NCI-H1436 treated with DMSO at 0.1 percent for 48 hours (cell line): ENCODE measurements around the gene RAB17.

Source experiments
- DNase-seq: peaks from one replicate; lab custom pipeline; 2025; lab: John Stamatoyannopoulos, UW

The RAB17 gene

DNA sequence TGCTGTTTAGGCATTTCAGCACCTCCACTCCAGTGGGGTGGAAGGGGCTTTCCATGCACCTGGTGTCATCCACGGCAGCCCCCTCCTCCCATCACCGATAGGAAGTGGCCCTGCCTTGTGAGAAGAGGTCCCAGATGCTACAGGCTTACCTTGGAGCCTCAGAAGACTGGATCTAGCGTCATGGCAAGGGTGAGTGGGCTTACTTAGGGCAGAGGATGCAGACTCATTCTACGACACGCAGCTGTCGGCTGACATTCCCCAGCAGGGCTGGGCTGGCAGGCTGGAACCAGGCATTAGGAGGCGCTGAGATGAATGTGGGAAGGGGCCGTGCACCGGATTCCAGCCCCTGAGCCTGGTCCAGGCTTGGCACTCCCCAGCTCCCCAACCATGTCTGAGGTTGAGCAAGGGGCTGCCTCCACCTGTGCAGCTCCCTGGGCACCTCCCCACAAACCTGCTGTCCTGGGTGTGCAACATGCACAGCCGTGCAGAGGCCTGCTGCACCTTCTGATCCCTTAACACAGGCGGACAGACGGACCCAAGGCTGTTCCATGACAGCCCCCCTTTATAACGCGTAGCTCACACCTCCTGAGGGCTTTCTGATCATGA is 25.9 kb downstream of the RAB17 start:
- no peak for DNase-seq

- DNase-seq, result no peak
Measured at GRCh38 chr2:237563816-237564215, 26.7 kb downstream of the RAB17 start.

DNA sequence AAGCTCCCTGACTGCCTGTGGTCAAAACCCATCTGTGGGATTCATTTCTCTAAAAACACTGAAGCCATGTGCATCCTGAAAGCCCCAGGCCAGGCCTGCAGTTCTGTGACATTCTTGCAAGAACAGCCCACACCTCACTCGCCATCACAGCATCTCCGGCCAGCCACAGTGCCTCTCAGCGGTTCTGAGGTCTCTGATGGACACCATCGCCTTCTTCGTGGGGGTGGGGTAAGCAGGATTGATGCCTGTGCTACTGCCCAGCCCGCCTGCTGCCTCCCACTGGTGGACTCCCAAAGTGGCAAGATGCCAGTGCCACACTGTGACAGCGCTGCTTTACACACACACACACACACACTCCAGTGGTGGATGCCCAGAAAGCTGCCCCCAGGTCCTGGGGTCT is 29.3 kb downstream of the RAB17 start:
- no peak for DNase-seq

GRCh38 chr2:237558961-237559641 is 31.4 kb downstream of the RAB17 start:
- no peak for DNase-seq

GRCh38 chr2:237557633-237558015 is 32.9 kb downstream of the RAB17 start:
- DNase-seq, result no peak

DNA sequence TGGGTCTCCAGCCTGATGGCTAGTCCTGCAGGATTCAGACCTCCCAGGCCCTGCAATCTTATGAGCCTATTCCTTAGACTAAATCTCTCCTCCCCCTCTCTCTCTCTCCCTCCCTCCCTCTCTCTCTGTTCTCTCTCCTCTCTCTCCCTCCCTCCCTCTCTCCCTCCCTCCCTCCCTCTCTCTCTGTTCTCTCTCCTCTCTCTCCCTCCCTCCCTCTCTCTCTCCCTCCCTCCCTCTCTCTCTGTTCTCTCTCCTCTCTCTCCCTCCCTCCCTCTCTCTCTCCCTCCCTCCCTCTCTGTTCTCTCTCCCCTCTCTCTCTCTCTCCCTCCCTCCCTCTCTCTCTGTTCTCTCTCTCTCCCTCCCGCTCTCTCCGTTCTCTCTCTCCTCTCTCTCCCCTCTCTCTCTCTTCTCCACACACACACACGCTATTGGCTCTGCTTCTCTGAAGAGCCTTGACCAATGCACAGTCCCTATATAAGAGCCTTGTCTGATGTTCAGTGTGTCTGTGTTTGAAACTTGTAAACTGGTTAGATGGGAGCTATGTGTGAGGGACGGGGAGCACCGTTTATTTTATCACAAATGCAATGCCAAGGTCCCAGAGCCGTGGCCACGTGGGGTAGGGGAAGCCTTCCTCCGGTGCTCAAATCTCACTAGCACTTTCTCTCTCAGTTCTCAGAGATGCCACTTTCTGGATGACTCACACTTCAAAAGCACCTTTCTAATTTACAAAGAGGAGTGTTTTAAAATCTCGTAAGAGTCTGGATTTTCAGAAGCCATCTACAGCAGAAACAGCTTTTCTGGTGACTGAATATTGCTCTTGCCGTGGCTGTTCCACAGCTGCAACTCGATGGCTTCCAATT is 33.5 kb downstream of the RAB17 start:
- no peak for DNase-seq

GRCh38 chr2:237555560-237555959 is 35.0 kb downstream of the RAB17 start:
- DNase-seq, result no peak

DNA sequence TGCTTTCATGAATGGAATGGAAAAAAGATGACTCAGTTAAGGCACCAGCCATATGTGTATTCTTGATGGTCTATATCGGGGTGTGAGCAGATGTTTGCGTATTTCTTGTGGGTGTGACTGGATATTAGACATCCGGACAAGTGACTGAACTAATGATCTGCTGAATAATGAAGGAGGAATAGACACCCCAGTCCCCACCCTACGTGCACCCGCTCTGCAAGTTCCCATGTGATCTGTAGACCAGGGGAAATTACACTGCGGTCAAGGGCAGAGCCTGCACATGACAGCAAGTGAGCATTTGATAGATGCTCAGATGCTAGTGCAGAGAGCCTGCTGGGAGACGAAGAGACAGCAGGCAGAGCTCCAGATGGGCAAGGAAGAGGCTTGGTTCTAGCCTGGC is 36.6 kb downstream of the RAB17 start:
- no peak for DNase-seq

DNA sequence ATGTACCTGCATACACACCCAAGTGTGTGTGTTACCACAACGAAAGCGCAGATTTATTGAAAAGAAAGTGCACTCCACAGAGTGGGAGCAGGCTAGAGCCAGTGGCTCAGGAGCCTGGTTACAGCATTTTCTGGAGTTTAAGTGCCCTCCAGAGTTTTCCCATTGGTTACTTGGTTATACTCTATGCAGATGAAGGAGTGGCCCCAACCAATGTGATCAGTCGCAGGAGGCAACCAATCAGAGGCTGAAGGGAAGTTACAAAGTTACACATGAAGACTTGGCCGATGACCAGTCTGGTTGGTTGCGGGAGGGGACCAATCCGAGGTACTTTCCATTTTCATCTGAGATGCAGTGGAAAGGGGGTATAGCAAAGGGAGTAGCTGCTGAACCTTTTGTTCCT is 37.6 kb downstream of the RAB17 start:
- DNase-seq, result no peak

DNA sequence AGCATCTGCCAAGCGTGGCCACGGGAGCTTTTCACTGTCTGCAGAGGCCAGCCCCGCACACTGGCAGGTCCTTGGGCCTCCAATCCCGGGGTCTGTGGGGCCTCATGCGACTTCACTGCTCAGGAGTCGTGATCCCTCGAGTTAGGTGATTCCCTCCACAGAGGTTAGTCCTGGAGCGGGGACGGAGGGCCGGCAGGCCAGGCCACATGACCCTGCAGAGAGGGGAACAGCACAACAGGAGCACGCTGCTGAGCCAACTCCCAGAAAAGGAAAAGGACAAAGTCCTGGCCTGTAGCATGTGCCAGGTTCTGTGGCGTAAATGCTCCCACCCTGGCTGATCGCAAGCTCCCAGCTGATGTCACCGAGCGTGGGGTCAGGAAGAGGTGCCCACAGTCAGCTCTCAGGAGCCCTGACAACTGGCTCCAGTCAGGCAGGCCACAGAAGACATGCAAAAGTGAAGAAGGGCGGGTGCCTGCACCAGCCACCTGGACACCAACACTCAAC is 39.4 kb downstream of the RAB17 start:
- no peak for DNase-seq

DNA sequence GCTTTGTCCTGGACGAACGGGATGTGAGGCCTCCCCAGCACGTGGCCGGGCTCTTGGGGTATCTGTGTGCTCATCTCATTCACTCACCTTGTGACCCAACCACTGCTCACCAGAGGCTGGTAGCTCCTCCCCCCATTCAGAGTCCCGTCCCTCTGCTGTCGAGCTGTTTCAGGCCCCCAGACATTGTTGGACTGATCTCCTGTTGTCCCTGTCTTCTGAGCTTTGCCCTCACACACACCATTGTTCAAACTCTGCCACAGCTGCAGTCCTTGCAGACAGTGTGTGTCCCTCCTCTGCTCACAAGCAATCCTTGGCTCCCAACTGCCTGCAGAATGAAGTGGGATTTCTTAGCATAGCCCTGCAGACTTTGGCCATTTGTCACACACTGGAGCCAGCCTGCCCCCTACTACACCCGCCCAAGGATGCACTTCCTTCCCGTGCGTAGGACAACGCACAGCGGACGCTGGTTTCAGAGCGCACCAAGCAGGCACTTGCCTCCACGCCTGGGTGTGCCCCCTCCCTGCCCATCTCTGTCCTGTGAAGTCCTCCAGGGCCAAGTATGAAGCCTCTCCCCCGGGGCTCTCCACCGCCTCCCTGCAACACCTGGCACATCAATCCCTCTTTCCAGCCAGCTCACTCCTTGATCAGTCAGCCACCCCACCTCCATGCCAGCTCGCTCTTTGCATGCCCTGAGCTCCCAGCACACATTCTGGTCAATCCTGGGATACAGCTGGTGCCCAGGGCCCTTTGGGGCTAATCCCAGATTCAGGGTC is 40.7 kb downstream of the RAB17 start:
- no peak for DNase-seq

- DNase-seq, result no peak
Measured at GRCh38 chr2:237549216-237549615, 41.3 kb downstream of the RAB17 start.

DNA sequence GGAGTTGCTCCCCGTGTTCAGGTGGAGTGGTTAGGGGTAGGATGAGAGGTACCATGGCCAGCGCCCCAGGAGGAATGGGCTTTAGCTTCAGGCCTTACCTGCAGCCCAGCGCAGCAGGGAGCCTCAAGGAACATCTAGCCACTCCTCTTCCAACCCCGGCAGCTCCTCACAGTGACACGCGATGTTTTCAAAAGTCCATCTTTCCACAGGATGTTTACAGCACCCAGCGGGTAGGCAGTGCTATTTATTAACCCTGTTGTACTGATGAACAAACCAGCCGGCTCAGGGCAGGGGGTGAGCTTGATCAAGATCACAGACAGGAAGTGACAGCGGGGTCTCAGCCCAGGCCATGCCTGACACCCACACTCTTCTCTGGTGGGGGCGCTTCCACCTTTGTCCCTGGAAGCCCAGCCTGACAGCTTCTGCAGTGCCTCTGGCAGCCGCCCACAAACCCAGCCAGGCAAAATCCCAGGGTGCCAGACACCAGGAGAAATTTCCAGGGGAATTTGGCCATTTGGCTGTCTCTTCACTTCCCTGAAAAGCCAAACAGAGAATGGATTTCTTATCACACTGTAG is 42.6 kb downstream of the RAB17 start:
- DNase-seq, result no peak

GRCh38 chr2:237546876-237547395 is 43.6 kb downstream of the RAB17 start:
- DNase-seq, result no peak

GRCh38 chr2:237546040-237546875 is 44.3 kb downstream of the RAB17 start:
- no peak for DNase-seq

- DNase-seq, result no peak
Measured at GRCh38 chr2:237542001-237542704, 48.4 kb downstream of the RAB17 start.

DNA sequence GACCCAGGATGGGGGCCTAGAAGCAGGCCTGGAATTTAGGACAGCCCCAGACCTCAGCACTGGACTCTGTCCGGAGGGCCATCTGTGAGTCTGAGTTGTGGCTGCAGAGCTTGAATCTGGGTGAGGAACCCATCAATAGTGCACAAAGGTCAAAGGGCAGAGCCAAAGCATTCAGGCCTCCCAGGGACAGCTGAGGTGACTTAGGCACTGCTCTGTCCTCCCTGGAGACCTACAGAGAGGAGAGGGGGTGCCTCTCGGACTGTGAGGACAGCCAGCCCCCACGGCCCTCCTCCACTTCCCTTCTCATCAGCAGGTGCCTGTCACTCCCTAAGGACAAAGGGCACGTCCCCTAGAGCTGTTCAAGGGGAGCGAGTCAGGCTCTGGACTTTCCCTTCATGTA is 49.3 kb downstream of the RAB17 start:
- no peak for DNase-seq

DNA sequence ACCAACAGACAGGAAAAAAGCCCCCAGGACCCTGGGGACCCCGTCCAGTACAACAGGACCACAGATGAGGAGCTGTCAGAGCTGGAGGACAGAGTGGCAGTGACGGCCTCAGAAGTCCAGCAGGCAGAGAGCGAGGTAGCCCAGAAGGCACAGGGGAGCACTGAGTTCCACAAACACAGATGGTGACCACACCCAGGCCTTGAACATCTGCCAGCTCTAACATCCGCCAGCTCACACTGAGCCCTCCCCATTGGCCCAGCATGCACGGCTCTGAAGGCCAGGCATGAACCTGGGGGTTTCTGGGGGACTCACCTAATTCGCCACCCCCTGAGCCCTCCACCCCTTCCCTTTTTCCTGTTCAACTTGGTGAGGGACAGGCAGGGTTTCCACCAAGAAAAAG is 49.7 kb downstream of the RAB17 start:
- DNase-seq, result peak; percentile 0

DNA sequence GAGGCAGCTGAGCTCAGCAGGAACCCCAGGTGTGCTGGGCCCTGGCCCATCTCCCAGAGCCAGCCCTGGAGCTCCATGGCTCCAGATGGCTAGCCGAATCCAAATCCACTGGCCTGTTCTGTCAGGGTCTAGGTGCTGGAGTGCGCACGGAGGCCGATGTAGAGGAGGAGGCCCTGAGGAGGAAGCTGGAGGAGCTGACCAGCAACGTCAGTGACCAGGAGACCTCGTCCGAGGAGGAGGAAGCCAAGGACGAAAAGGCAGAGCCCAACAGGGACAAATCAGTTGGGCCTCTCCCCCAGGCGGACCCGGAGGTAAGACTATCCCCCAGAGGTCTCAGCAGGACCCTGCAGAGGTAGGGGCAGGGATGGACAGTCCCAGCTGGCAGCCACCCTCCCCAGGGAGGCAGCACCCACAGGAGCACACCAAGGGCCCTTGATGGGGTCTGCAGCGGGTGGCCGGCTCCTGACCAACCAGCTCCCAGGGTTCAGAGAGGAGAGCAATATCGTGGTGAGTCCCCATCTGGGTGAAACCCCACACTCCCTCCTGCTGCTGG is 50.2 kb downstream of the RAB17 start:
- no peak for DNase-seq

- DNase-seq, result no peak
Measured at GRCh38 chr2:237539681-237540080, 50.9 kb downstream of the RAB17 start.
